Duodenal mucosa (tissue), 2 donors: ENCODE data around the gene PDE2A.

Source experiments
- H3K27ac ChIP-seq: one replicate; pipeline ENCODE4 v1.7.0; 2013; ENCODE audit warnings: low read depth, low read length
- H3K27me3 ChIP-seq, 2 donors: one replicate each; pipeline ENCODE4 v1.7.0; 2013; ENCODE audit warnings: low read length in 2 of 2, control low read depth in 1 of 2; ENCODE audit not compliant: insufficient read depth in 2 of 2, control insufficient read depth in 1 of 2
- H3K36me3 ChIP-seq, 2 donors: one replicate each; pipeline ENCODE4 v1.7.0; 2013; ENCODE audit warnings: low read length in 2 of 2, control low read depth in 1 of 2; ENCODE audit not compliant: insufficient read depth in 2 of 2, control insufficient read depth in 1 of 2
- H3K4me1 ChIP-seq, 2 donors: one replicate each; pipeline ENCODE4 v1.7.0; 2013; ENCODE audit warnings: low read length in 2 of 2, control low read depth in 1 of 2; ENCODE audit not compliant: insufficient read depth in 2 of 2, control insufficient read depth in 1 of 2
- H3K4me3 ChIP-seq, 2 donors: one replicate each; pipeline ENCODE4 v1.7.0; 2013; ENCODE audit warnings: low read length in 2 of 2, low read depth in 1 of 2
- H3K9ac ChIP-seq, 2 donors: one replicate each; pipeline ENCODE4 v1.7.0; 2013; ENCODE audit warnings: low read length in 2 of 2, low read depth in 1 of 2
- H3K9me3 ChIP-seq, 2 donors: one replicate each; pipeline ENCODE4 v1.7.0; 2013; ENCODE audit warnings: low read length in 2 of 2, control low read depth in 1 of 2; ENCODE audit not compliant: control insufficient read depth in 1 of 2

Gene PDE2A

GRCh38 chr11:72716788-72717435 lies 42.7 kb upstream of the PDE2A start:
- Histone ChIP-seq H3K4me1 (peaks cover 33 to 46% of the 10 kb centered on the region in 2 donors), H3K36me3 (peaks cover 0 to 37% of the 10 kb centered on the region in 2 donors), H3K9ac (no peak overlapping the region), H3K9me3 (no peaks in the 10 kb centered on the region), H3K4me3 (no peak overlapping the region), H3K27ac (no peak overlapping the region), H3K27me3 (no peaks in the 10 kb centered on the region)

GRCh38 chr11:72716290-72716689 lies 42.1 kb upstream of the PDE2A start:
- H3K36me3 ChIP-seq: peaks cover 5 to 42% of the 10 kb centered on the region in 2 donors
- H3K9ac ChIP-seq: no peak overlapping the region
- H3K4me3 ChIP-seq: no peak overlapping the region
- H3K27me3 ChIP-seq: no peaks in the 10 kb centered on the region
- H3K27ac ChIP-seq: no peak overlapping the region
- H3K9me3 ChIP-seq: no peaks in the 10 kb centered on the region
- peaks cover 32 to 40% of the 10 kb centered on the region in 2 donors for H3K4me1 ChIP-seq

GRCh38 chr11:72712841-72713240 lies 38.6 kb upstream of the PDE2A start:
- H3K9me3 ChIP-seq: no peaks in the 10 kb centered on the region
- H3K27me3 ChIP-seq: no peaks in the 10 kb centered on the region
- no peak overlapping the region for H3K9ac ChIP-seq
- peaks cover 0 to 8% of the 10 kb centered on the region in 2 donors for H3K4me1 ChIP-seq
- H3K4me3 ChIP-seq: no peak overlapping the region
- H3K36me3 ChIP-seq: peaks cover 27 to 68% of the 10 kb centered on the region in 2 donors
- H3K27ac ChIP-seq: no peak overlapping the region

- Histone ChIP-seq H3K4me3 (no peak overlapping the region), H3K4me1 (peaks cover 0 to 8% of the 10 kb centered on the region in 2 donors), H3K9ac (no peak overlapping the region), H3K27me3 (no peaks in the 10 kb centered on the region), H3K9me3 (no peaks in the 10 kb centered on the region), H3K27ac (no peak overlapping the region), H3K36me3 (peaks cover 31 to 71% of the 10 kb centered on the region in 2 donors)
These were observed 38.0 kb upstream of the PDE2A start for GRCh38 chr11:72712168-72712751.

- H3K9me3 ChIP-seq: no peaks in the 10 kb centered on the region
- peaks cover 42 to 72% of the 10 kb centered on the region in 2 donors for H3K36me3 ChIP-seq
- no peak overlapping the region for H3K9ac ChIP-seq
- H3K4me1 ChIP-seq: peaks cover 0 to 4% of the 10 kb centered on the region in 2 donors
- H3K4me3 ChIP-seq: no peak overlapping the region
- H3K27me3 ChIP-seq: no peaks in the 10 kb centered on the region
- H3K27ac ChIP-seq: no peak overlapping the region
These were observed 36.9 kb upstream of the PDE2A start for GRCh38 chr11:72711141-72711540.

- no peak overlapping the region for H3K9ac ChIP-seq
These were observed 36.1 kb upstream of the PDE2A start for GRCh38 chr11:72710278-72710677.

GRCh38 chr11:72709478-72710238 lies 35.4 kb upstream of the PDE2A start:
- no peak overlapping the region for H3K9ac ChIP-seq
- no peaks in the 10 kb centered on the region for H3K9me3 ChIP-seq
- no peak overlapping the region for H3K4me3 ChIP-seq
- H3K36me3 ChIP-seq: peaks cover 51 to 81% of the 10 kb centered on the region in 2 donors
- H3K4me1 ChIP-seq: no peaks in the 10 kb centered on the region
- H3K27ac ChIP-seq: no peak overlapping the region
- H3K27me3 ChIP-seq: no peaks in the 10 kb centered on the region

More at GRCh38 chr11:72710278-72710677, 36.1 kb upstream of the PDE2A start:
- Histone ChIP-seq H3K4me1 (peaks cover 0 to 2% of the 10 kb centered on the region in 2 donors), H3K27me3 (no peaks in the 10 kb centered on the region), H3K9me3 (no peaks in the 10 kb centered on the region), H3K36me3 (peaks cover 45 to 78% of the 10 kb centered on the region in 2 donors), H3K4me3 (no peak overlapping the region), H3K27ac (no peak overlapping the region)

GRCh38 chr11:72707032-72707431 lies 32.8 kb upstream of the PDE2A start:
- Histone ChIP-seq H3K27me3 (no peaks in the 10 kb centered on the region), H3K9ac (no peak overlapping the region), H3K36me3 (peaks cover 57 to 96% of the 10 kb centered on the region in 2 donors), H3K4me3 (no peak overlapping the region), H3K27ac (no peak overlapping the region), H3K4me1 (no peaks in the 10 kb centered on the region), H3K9me3 (no peaks in the 10 kb centered on the region)

GRCh38 chr11:72706579-72706978 lies 32.4 kb upstream of the PDE2A start:
- Histone ChIP-seq H3K27ac (no peak overlapping the region), H3K9ac (no peak overlapping the region), H3K9me3 (no peaks in the 10 kb centered on the region), H3K36me3 (peaks cover 57 to 96% of the 10 kb centered on the region in 2 donors), H3K4me3 (no peak overlapping the region), H3K4me1 (no peaks in the 10 kb centered on the region), H3K27me3 (no peaks in the 10 kb centered on the region)
